OCI-M2 (cell line): ENCODE results near the gene KARS1.

Source experiments
- DNase-seq: peaks from one replicate; lab custom pipeline; 2025; ENCODE audit not compliant: unreplicated experiment; lab: John Stamatoyannopoulos, UW

The KARS1 gene

DNA sequence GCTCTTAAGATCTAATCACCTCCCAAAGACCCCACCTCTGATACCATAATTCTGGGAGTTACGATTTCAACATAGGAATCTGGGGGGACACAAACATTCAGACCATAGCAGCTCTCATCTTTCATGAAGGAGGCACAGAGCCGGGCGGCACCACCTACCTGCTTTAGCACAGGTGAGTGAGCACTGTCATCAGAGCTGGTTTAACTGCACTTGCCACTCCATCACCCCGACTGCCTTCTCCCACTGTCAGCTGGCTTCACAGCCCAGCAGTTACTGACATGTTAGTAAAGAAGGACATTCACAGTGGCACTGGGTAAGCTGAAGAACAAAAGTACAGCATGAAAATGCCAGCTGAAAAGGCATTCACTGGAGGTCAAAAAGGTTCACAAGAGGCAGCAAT, 58.7 kb downstream of the KARS1 start:
- no peak for DNase-seq

GRCh38 chr16:75584108-75584507, 63.4 kb downstream of the KARS1 start:
- DNase-seq: no peak

DNA sequence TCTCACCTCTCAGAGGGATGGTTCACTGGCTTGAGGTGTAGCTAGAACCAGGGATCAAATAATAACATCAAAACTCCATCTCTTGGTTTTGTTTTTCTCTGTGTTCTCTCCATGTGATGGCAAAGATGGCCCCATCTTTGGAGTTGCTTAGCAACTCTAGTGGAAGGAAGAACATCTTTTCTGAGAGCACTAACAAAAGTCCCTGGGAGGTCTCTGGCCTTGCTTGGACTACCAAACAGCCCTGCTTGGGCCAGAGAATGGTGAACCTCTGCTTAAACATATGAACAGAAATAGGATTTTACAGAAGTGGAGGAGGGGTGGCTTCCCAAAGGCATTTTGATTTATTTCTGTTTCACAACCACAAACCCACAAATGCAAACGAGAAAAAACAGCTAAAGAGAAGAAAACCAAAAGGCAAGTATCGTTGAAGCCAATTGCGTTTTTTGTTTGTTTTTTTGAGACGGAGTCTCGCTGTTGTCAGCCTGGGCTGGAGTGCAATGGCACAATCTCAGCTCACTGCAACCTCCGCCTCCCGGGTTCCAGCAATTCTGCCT, 68.1 kb downstream of the KARS1 start:
- no peak for DNase-seq

DNA sequence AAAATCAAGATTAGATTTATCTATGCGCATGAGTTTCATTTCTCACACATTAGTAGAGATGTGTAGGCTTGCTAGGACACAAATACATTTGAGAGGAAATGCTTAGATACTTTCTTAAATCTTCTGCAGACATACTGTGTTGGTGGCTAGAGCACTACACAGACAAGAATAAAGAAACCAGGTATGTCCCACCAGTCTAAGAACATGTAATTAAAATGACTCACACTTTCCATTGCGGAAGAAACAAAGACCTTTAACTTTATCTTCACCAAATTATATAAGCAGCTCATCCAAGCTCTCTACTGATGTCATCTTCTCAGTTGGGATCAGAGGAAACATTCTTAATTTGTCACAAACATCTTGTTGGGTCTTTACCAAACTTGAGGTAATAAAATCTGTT, 68.7 kb downstream of the KARS1 start:
- DNase-seq: no peak

GRCh38 chr16:75578212-75578611, 69.3 kb downstream of the KARS1 start:
- no peak for DNase-seq
